Measurements from ENCODE around the gene HNF1B.
"Not testable (repeated sequence)": the region's sequence is repeated elsewhere in the genome, so short reads cannot be mapped to it uniquely, and the experiment has no call there.

Gene HNF1B

DNA sequence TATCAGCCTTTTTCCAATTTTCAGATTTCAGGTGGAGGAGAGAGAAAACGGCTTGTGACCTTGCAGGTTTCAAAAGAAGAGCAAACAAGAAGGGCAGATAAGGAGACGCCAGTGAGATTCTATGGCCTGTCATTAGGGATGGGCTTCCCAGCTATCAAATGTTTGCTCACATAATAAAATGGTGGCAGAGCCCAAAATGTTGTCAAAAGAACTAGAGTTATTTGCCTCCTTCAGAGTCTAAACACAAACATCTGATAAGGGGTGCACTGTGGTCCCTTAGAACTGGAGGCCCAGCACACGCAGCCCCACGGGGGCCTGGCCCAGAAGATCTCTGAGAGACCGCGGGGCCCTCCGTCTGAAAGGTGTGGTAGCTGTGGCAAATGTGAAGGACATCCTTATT is 55.5 kb downstream of the HNF1B start:
- TF ChIP-seq, protein P1, sequence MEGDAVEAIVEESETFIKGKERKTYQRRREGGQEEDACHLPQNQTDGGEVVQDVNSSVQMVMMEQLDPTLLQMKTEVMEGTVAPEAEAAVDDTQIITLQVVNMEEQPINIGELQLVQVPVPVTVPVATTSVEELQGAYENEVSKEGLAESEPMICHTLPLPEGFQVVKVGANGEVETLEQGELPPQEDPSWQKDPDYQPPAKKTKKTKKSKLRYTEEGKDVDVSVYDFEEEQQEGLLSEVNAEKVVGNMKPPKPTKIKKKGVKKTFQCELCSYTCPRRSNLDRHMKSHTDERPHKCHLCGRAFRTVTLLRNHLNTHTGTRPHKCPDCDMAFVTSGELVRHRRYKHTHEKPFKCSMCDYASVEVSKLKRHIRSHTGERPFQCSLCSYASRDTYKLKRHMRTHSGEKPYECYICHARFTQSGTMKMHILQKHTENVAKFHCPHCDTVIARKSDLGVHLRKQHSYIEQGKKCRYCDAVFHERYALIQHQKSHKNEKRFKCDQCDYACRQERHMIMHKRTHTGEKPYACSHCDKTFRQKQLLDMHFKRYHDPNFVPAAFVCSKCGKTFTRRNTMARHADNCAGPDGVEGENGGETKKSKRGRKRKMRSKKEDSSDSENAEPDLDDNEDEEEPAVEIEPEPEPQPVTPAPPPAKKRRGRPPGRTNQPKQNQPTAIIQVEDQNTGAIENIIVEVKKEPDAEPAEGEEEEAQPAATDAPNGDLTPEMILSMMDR (IDR thresholded peaks at IDR 0.05; ENCODE audit: low read depth, low read length, missing control alignments) = no peak
- H3K4me3 ChIP-seq (ENCODE audit: low read depth, low read length) = no peak overlapping the region
- DNase-seq (ENCODE audit: low read depth) = no peak

DNA sequence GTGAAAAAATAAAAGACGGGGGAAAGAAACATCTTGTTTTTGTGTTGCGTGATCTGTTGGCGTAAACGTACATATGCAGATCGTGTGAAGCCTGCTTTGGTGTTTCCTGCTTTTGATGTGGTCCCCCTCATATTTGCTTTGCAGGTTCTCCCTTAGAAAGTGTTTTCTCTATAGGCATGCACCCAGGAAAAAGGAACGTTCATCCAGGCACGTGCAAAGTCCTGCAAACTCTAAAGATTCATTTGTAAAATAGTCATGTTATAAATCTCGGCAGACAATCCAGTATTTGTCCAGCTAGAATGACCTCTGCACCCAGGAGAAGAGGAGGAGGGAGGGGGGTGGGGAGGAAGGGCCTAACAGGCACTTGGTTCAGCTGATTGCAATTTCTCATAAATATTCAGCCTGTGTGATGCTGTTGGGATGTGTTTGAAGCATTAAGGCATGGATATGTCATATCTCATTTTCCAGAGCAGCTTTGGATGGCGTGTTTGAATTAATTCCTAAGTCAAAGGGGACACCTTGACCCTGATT is 61.3 kb downstream of the HNF1B start:
- H3K4me3 ChIP-seq (ENCODE audit: low read depth, low read length) = no peak overlapping the region
- DNase-seq (ENCODE audit: low read depth) = no peak
- TF ChIP-seq, protein P1 (IDR thresholded peaks at IDR 0.05; ENCODE audit: low read depth, low read length, missing control alignments) = no peak

DNA sequence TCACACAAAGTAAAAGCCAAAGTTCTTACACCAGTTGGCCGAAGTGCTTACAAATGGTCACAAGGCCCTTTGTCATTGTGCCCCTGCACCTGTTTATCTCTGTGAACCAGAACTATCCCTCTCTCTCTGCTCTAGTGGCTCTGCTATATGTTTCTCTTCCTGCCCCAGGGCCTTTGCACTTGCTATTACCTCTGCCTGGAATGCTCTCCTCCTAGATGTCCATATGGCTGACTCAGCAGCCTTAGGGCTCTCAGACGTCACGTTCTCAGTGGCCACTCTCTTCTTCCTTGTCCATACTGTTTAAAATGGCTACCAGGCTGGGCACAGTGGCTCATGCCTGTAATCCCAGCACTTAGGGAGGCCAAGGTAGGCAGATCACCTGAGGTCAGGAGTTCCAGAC is 62.9 kb downstream of the HNF1B start:
- DNase-seq (ENCODE audit: low read depth) = no peak
- TF ChIP-seq, protein P1 (IDR thresholded peaks at IDR 0.05; ENCODE audit: low read depth, low read length, missing control alignments) = no peak
- no peak overlapping the region for H3K4me3 ChIP-seq (ENCODE audit: low read depth, low read length)

DNA sequence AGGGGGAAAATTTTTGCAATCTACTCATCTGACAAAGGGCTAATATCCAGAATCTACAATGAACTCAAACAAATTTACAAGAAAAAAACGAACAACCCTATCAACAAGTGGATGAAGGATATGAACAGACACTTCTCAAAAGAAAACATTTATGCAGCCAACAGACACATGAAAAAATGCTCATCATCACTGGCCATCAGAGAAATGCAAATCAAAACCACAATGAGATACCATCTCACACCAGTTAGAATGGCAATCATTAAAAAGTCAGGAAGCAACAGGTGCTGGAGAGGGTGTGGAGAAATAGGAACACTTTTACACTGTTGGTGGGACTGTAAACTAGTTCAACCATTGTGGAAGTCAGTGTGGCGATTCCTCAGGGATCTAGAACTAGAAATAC is 64.9 kb downstream of the HNF1B start:
- H3K4me3 ChIP-seq (ENCODE audit: low read depth, low read length); DNase-seq (ENCODE audit: low read depth): not testable (repeated sequence)

DNA sequence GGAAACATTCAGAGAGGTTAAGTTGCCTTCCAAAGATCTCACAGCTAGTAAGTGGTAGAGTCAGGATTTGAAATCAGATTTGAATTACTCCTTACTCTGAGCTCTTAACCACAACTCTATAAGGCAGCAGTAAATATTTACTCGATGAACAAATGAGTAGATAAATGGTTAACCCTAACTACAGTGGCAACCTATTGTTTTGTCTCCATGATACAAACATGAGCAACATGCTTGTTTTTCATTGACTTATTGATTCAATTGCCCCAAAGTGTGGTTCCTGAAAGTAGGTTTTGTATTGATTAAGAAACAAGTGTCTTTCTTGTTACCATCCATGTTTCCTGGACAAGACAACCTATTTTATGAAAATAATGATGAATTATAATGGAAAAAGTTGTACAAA is 66.8 kb downstream of the HNF1B start:
- H3K4me3 ChIP-seq (ENCODE audit: low read depth, low read length) = no peak overlapping the region
- TF ChIP-seq, protein P1 (IDR thresholded peaks at IDR 0.05; ENCODE audit: low read depth, low read length, missing control alignments) = no peak
- no peak for DNase-seq (ENCODE audit: low read depth)

DNA sequence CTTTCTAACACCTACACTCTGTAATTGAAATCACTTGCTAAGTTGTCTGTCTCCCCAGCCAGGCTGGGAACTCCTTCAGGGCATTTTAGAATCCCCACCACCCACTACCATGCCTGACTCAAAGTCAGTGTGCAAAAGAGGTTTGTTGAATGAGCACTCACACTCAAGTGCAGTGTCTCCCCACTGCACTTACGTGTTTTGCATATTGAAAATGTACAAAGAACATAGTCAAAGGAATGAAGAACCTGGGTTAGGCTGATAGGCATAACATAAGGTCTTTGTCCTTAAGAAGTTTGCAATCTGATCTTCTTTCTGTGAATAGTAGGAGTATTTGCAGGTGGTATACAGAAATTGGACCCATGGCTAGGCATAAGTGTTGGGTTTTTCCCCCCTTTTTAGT is 67.8 kb downstream of the HNF1B start:
- no peak for DNase-seq (ENCODE audit: low read depth)
- TF ChIP-seq, protein P1 (IDR thresholded peaks at IDR 0.05; ENCODE audit: low read depth, low read length, missing control alignments) = no peak

DNA sequence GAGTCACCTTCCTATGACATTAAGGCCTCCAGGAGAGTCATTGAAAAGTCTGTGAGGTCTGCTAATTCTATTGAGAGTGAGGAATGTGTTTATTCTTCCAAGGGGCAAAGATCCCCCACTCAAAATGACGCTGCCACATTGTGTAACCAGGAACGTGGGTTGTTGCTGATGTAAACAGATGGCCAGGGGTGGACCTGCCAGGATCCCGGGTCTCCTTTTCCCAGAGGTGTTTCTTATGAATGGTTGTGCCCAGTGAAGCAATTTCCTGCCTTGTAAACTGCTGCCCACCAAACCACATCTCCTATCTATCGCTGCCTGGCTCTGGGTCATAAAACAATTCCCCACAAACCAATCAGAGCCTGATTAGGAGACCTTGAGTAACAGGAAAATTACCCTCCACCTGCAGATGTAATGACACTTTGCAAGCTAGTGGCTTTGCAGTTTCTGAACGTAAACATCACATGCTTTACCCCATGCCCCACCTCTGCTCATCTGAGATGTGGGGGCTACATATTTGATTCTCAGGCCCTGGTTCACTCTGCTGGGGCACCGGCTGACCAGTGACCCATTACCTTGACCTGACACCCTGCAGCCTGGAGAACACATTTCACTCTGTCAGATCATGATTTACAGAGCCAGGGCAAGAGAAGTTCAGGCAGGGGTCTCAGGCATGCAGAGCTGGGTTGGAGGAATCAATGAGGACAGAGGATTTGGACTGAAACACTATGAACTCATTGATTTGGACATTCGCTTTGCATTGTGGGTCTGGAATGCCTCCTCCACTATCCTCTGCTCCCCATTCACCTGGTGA is 68.5 kb downstream of the HNF1B start:
- no peak for DNase-seq (ENCODE audit: low read depth)
- no peak overlapping the region for H3K4me3 ChIP-seq (ENCODE audit: low read depth, low read length)

More for the DNA sequence above, 67.8 kb downstream of the HNF1B start:
- H3K4me3 ChIP-seq (ENCODE audit: low read depth, low read length) = no peak overlapping the region

More for the DNA sequence above, 68.5 kb downstream of the HNF1B start:
- TF ChIP-seq, protein P1 (IDR thresholded peaks at IDR 0.05; ENCODE audit: low read depth, low read length, missing control alignments) = no peak

All from GM12864 (cell line).